Body of pancreas (tissue), 4 donors: ENCODE data around the gene SCAF8. TPM values are rescaled to one million over a fixed set of nuclear protein-coding genes. Genes with fewer than 3 reads are reported as not detected.
"Not testable (repeated sequence)": the region's sequence is repeated elsewhere in the genome, so short reads cannot be mapped to it uniquely, and the experiment has no call there.

Source experiments
- ATAC-seq: fragments of 150-250 bp; one replicate; pipeline ENCODE4 v1.9.1; 2016
- DNase-seq, 4 donors: peaks; one replicate each; pipeline ENCODE4 v3.0.0-alpha.2; 2019
- H3K27ac ChIP-seq, 4 donors: fragments of 200-600 bp; sonication (generic); 1 replicate in 3 of 4; 2 replicates in 1 of 4; pipeline versions ENCODE4 v1.5.1 to v1.6.1; 2016 to 2019; ENCODE audit warnings: mild to moderate bottlenecking in 1 of 4, mixed read lengths in 1 of 4, moderate library complexity in 1 of 4
- H3K27me3 ChIP-seq, 2 donors: fragments of 200-600 bp; sonication (generic); one replicate each; pipeline ENCODE4 v1.6.0; 2016; ENCODE audit warnings: mild to moderate bottlenecking in 1 of 2
- H3K36me3 ChIP-seq, 2 donors: fragments of 200-600 bp; sonication (generic); replicated peaks in 1 of 2; 2 replicates each; pipeline ENCODE4 v1.5.1; 2016; ENCODE audit warnings: low read depth in 2 of 2; ENCODE audit not compliant: insufficient read depth in 1 of 2
- H3K4me1 ChIP-seq: fragments of 200-600 bp; sonication (generic); one replicate; pipeline ENCODE4 v1.6.0; 2016
- H3K4me3 ChIP-seq, 2 donors: fragments of 200-600 bp; sonication (generic); 1 replicate in 1 of 2; 2 replicates in 1 of 2; pipeline ENCODE4 v1.5.1; 2016 to 2019
- H3K9me3 ChIP-seq, 3 donors: fragments of 200-600 bp; sonication (generic); 1 replicate in 2 of 3; 2 replicates in 1 of 3; pipeline ENCODE4 v1.5.1; 2016
- POLR2A ChIP-seq, 3 donors: fragments of 450-650 bp; IDR thresholded peaks; one replicate each; pipeline ENCODE4 v1.6.1; 2016; ENCODE audit warnings: antibody characterized with exemption in 3 of 3, mild to moderate bottlenecking in 2 of 3
- WGBS, 2 donors: methylation state at CpG; one replicate each; pipeline ENCODE4 v1.1.5; 2017; 5-methylcytosine and 5-hydroxymethylcytosine counted together
- intact Hi-C: fragments of 100-400 bp; cut with DNase I; formaldehyde crosslinking; loops from one replicate; pipeline ENCODE4 v1.15.1; 2023
- total RNA-seq, 2 donors: library from RNA; depleted of rRNA; stranded (reverse); fragments of >200 nt; gene quantifications; one replicate each; pipeline ENCODE4 v1.1.0, GENCODE V29; 2016
- TF ChIP-seq, protein P1 (sequence below), 7 experiments: fragments of 450-650 bp in 4 of 7; fragments of 200-600 bp in 3 of 7; sonication (generic) in 3 of 7; IDR thresholded peaks; one replicate each; pipeline ENCODE4 v1.5.1; 2016 to 2019; ENCODE audit warnings: antibody characterized with exemption in 7 of 7

Gene SCAF8
- total RNA-seq, 2 donors from 2014 or later: 23.6 to 24.1 TPM

DNA sequence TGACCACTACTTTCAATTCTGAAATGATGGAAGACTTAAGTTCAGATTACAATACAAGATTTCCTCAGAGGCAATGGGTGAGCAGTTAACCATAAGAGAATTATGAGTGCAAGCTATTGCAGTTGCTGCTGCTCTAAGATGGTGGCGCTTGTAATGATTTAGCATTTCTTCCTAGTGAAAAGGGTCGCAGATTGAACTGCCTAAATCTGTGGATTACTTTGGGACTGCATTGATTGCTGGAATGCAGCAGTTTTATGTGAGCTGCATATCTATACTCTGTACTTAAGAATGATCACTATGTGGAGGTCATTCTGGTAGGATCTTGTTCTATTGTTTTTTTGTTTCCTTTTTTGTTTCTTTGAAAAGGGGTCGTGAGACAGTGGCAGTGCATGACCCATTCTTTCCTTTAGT lies 5.3 kb downstream of the SCAF8 start:
- ATAC-seq: no peak
- Histone ChIP-seq H3K36me3 (no peaks in the 10 kb centered on the region), H3K27ac (peak overlapping the region in 1 of 4 donors; percentile 34), H3K4me1 (peaks cover 78% of the 10 kb centered on the region), H3K4me3 (no peak overlapping the region), H3K9me3 (no peaks in the 10 kb centered on the region), H3K27me3 (no peaks in the 10 kb centered on the region)
- 61 to 62% methylated on average over 3 of the region's 3 CpGs for WGBS, 2 donors
- DNase-seq: no peak
- intact Hi-C loops: no loop called here
- TF ChIP-seq, protein P1, sequence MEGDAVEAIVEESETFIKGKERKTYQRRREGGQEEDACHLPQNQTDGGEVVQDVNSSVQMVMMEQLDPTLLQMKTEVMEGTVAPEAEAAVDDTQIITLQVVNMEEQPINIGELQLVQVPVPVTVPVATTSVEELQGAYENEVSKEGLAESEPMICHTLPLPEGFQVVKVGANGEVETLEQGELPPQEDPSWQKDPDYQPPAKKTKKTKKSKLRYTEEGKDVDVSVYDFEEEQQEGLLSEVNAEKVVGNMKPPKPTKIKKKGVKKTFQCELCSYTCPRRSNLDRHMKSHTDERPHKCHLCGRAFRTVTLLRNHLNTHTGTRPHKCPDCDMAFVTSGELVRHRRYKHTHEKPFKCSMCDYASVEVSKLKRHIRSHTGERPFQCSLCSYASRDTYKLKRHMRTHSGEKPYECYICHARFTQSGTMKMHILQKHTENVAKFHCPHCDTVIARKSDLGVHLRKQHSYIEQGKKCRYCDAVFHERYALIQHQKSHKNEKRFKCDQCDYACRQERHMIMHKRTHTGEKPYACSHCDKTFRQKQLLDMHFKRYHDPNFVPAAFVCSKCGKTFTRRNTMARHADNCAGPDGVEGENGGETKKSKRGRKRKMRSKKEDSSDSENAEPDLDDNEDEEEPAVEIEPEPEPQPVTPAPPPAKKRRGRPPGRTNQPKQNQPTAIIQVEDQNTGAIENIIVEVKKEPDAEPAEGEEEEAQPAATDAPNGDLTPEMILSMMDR (IDR thresholded peaks at IDR 0.05): no peak
- no peak for TF ChIP-seq POLR2A (IDR thresholded peaks at IDR 0.05)

- DNase-seq (no peak), ATAC-seq (no peak)
- TF ChIP-seq, protein P1 (IDR thresholded peaks at IDR 0.05): no peak
- no peak for TF ChIP-seq POLR2A (IDR thresholded peaks at IDR 0.05)
- Histone ChIP-seq H3K4me1 (peaks cover 82% of the 10 kb centered on the region), H3K9me3 (no peaks in the 10 kb centered on the region), H3K36me3 (no peaks in the 10 kb centered on the region), H3K27me3 (no peaks in the 10 kb centered on the region), H3K27ac (no peak overlapping the region), H3K4me3 (no peak overlapping the region)
- intact Hi-C loops: no loop called here
- WGBS, 2 donors: 69 to 72% methylated on average over 5 of the region's 5 CpGs
Measured at GRCh38 chr6:154740658-154741057, 7.4 kb downstream of the SCAF8 start.

DNA sequence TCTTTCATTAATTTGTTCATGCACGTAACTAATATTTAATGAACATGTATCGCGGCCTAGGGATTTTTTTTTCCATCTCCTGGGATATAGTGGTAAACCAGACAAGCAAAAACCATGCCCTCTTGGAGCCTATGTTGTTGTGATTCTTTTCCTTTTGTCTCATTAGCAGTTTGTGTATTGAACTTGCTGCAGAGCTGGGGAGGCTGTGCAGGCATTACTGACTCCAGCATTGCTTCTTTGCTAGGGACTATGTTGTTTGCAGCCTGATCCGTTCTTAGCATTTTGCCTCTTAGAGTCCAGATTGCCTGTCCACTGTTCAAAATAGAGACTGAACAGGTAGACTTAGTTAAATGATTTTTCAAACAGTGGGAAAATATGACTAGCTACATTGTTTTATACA lies 9.7 kb downstream of the SCAF8 start:
- 73 to 77% methylated on average over 4 of the region's 4 CpGs for WGBS, 2 donors
- intact Hi-C loops: no loop called here
- no peak for TF ChIP-seq POLR2A (IDR thresholded peaks at IDR 0.05)
- TF ChIP-seq, protein P1 (IDR thresholded peaks at IDR 0.05): no peak
- H3K4me1 ChIP-seq: peaks cover 80% of the 10 kb centered on the region
- no peaks in the 10 kb centered on the region for H3K9me3 ChIP-seq
- DNase-seq (no peak), ATAC-seq (no peak)
- H3K4me3 ChIP-seq: no peak overlapping the region
- no peak overlapping the region for H3K27ac ChIP-seq
- no peaks in the 10 kb centered on the region for H3K36me3 ChIP-seq
- H3K27me3 ChIP-seq: no peaks in the 10 kb centered on the region

DNA sequence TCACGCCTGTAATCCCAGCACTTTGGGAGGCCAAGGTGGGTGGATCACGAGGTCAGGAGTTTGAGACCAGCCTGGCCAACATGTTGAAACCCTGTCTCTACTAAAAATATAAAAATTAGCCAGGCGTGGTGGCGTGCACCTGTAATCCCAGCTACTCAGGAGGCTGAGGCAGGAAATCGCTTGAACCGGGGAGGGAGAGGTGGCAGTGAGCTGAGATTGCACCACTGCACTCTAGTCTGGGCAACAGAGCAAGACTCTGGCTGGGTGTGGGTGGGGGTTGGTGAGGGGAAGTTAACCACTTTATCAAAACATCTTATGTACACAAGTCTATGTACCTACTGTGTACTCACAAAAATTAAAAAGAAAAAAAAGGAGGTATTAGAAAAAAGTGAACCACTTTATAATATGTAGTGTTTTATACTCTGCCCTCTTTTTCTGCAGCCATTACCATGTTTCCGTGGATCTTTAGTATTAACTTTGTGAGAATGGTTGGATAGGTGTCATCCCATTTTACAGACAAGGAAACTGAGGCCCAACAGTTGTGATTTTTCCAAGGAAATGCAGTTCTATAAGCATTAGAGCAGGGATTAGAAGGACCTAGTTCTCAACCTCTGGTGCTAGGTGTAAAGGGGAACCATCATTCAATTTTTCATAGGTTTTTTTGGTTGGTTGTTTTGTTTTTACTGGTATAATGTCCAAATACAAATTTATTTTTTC lies 11.0 kb downstream of the SCAF8 start:
- H3K27me3 ChIP-seq, H3K27ac ChIP-seq, H3K36me3 ChIP-seq, DNase-seq, intact Hi-C loops, ATAC-seq, H3K9me3 ChIP-seq, H3K4me3 ChIP-seq: not testable (repeated sequence)
- peaks cover 75% of the 10 kb centered on the region for H3K4me1 ChIP-seq
- WGBS, 2 donors: 90 to 96% methylated on average over 7 of the region's 7 CpGs

- H3K27me3 ChIP-seq: no peaks in the 10 kb centered on the region
- H3K27ac ChIP-seq: no peak overlapping the region
- intact Hi-C loops: no loop called here
- TF ChIP-seq, protein P1 (IDR thresholded peaks at IDR 0.05): no peak
- no peak for TF ChIP-seq POLR2A (IDR thresholded peaks at IDR 0.05)
- WGBS, 2 donors: 92% methylated on average over 2 of the region's 2 CpGs
- ATAC-seq: no peak
- H3K4me3 ChIP-seq: no peak overlapping the region
- H3K36me3 ChIP-seq: no peaks in the 10 kb centered on the region
- DNase-seq: no peak
- no peaks in the 10 kb centered on the region for H3K9me3 ChIP-seq
- H3K4me1 ChIP-seq: peaks cover 67% of the 10 kb centered on the region
Measured at GRCh38 chr6:154745243-154745642, 12.0 kb downstream of the SCAF8 start.
